ENCODE measurements around the gene CHRNA4. TPM values are rescaled to one million over a fixed set of nuclear protein-coding genes. Genes with fewer than 3 reads are reported as not detected.

CHRNA4 gene
- total and polyA plus RNA-seq, 2 donors (not counting 1 experiment from before 2014, with no cell fraction given) = not detected

DNA sequence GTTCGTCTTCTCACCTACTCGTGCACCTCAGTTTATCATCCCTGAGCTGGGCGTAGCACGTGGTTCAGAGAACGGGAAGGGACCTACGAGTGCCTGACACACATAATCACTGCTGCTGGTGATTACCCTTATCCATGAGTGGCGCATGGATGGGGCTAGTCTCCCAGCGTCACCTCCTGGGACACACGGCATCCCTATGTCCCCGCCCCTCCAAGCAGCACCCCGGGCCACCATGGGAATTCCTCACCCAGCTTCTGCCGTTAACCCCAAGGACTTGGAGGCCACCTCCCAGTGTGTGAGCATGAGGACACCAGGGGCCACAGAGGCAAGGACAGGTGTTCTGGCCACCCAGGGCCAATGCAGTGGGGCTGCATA, 9.8 kb downstream of the CHRNA4 start:
- no peak overlapping the region for H3K4me3 ChIP-seq (replicated peaks in 1 of 4; ENCODE audit: control extremely low read depth in 1 of 4, insufficient read depth in 1 of 4, low read depth in 3 of 4, low read length in 4 of 4)
- H3K79me2 ChIP-seq (ENCODE audit: control insufficient read depth, insufficient read depth, low read length) = no peaks in the 10 kb centered on the region
- H4K20me1 ChIP-seq (ENCODE audit: control insufficient read depth, extremely low read depth, insufficient read depth, low read length) = no peaks in the 10 kb centered on the region
- H3K4me2 ChIP-seq (ENCODE audit: extremely low read depth, insufficient read depth, low read length) = no peak overlapping the region
- no peaks in the 10 kb centered on the region for H3K27me3 ChIP-seq (ENCODE audit: control insufficient read depth, insufficient read depth, low read length)
- no peak overlapping the region for H3K9ac ChIP-seq (ENCODE audit: insufficient read depth, low read length)
- H2AFZ ChIP-seq (ENCODE audit: low read length) = no peak overlapping the region
- no peak for DNase-seq (ENCODE audit: low read depth in 2 of 2)
- H3K36me3 ChIP-seq (ENCODE audit: control insufficient read depth, insufficient read depth, low read length) = no peaks in the 10 kb centered on the region
- H3K4me1 ChIP-seq (ENCODE audit: control insufficient read depth, extremely low read depth, insufficient read depth, low read length) = no peaks in the 10 kb centered on the region
- no peak overlapping the region for H3K27ac ChIP-seq (ENCODE audit: insufficient read depth, low read length)
- no peak for TF ChIP-seq EZH2 (IDR thresholded peaks at IDR 0.05; ENCODE audit: low read length, missing control alignments)
- TF ChIP-seq CTCF (conservative IDR thresholded peaks at IDR 0.05 in 1 of 2, IDR thresholded peaks at IDR 0.05 in 1 of 2; ENCODE audit: low read depth in 1 of 2, low read length in 2 of 2) = no peak
- no peaks in the 10 kb centered on the region for H3K9me3 ChIP-seq (ENCODE audit: control insufficient read depth, insufficient read depth, low read depth, low read length)

GRCh38 chr20:63350597-63351325, 10.4 kb downstream of the CHRNA4 start:
- Histone ChIP-seq H3K4me1 (ENCODE audit: control insufficient read depth, extremely low read depth, insufficient read depth, low read length) (no peaks in the 10 kb centered on the region), H3K4me2 (ENCODE audit: extremely low read depth, insufficient read depth, low read length) (no peak overlapping the region), H3K36me3 (ENCODE audit: control insufficient read depth, insufficient read depth, low read length) (no peaks in the 10 kb centered on the region), H3K27me3 (ENCODE audit: control insufficient read depth, insufficient read depth, low read length) (no peaks in the 10 kb centered on the region), H3K27ac (ENCODE audit: insufficient read depth, low read length) (no peak overlapping the region), H3K79me2 (ENCODE audit: control insufficient read depth, insufficient read depth, low read length) (no peaks in the 10 kb centered on the region), H3K9ac (ENCODE audit: insufficient read depth, low read length) (no peak overlapping the region), H4K20me1 (ENCODE audit: control insufficient read depth, extremely low read depth, insufficient read depth, low read length) (no peaks in the 10 kb centered on the region), H2AFZ (ENCODE audit: low read length) (no peak overlapping the region), H3K4me3 (replicated peaks in 1 of 4; ENCODE audit: control extremely low read depth in 1 of 4, insufficient read depth in 1 of 4, low read depth in 3 of 4, low read length in 4 of 4) (no peak overlapping the region), H3K9me3 (ENCODE audit: control insufficient read depth, insufficient read depth, low read depth, low read length) (no peaks in the 10 kb centered on the region)
- TF ChIP-seq EZH2 (IDR thresholded peaks at IDR 0.05; ENCODE audit: low read length, missing control alignments) = no peak
- TF ChIP-seq CTCF (conservative IDR thresholded peaks at IDR 0.05 in 1 of 2, IDR thresholded peaks at IDR 0.05 in 1 of 2; ENCODE audit: low read depth in 1 of 2, low read length in 2 of 2) = no peak
- DNase-seq (ENCODE audit: low read depth in 2 of 2) = no peak

- Histone ChIP-seq H3K36me3 (ENCODE audit: control insufficient read depth, insufficient read depth, low read length) (no peaks in the 10 kb centered on the region), H3K79me2 (ENCODE audit: control insufficient read depth, insufficient read depth, low read length) (no peaks in the 10 kb centered on the region), H3K4me3 (replicated peaks in 1 of 4; ENCODE audit: control extremely low read depth in 1 of 4, insufficient read depth in 1 of 4, low read depth in 3 of 4, low read length in 4 of 4) (no peak overlapping the region), H3K27ac (ENCODE audit: insufficient read depth, low read length) (no peak overlapping the region), H2AFZ (ENCODE audit: low read length) (no peak overlapping the region), H3K4me1 (ENCODE audit: control insufficient read depth, extremely low read depth, insufficient read depth, low read length) (no peaks in the 10 kb centered on the region), H3K9ac (ENCODE audit: insufficient read depth, low read length) (no peak overlapping the region), H4K20me1 (ENCODE audit: control insufficient read depth, extremely low read depth, insufficient read depth, low read length) (no peaks in the 10 kb centered on the region), H3K27me3 (ENCODE audit: control insufficient read depth, insufficient read depth, low read length) (no peaks in the 10 kb centered on the region), H3K9me3 (ENCODE audit: control insufficient read depth, insufficient read depth, low read depth, low read length) (no peaks in the 10 kb centered on the region), H3K4me2 (ENCODE audit: extremely low read depth, insufficient read depth, low read length) (no peak overlapping the region)
- no peak for DNase-seq (ENCODE audit: low read depth in 2 of 2)
- TF ChIP-seq CTCF (conservative IDR thresholded peaks at IDR 0.05 in 1 of 2, IDR thresholded peaks at IDR 0.05 in 1 of 2; ENCODE audit: low read depth in 1 of 2, low read length in 2 of 2) = no peak
- TF ChIP-seq EZH2 (IDR thresholded peaks at IDR 0.05; ENCODE audit: low read length, missing control alignments) = no peak
Observed at GRCh38 chr20:63350196-63350595, 11.0 kb downstream of the CHRNA4 start.

Measured in fibroblast of lung (primary cell).